GM13977 (cell line): ENCODE measurements around the gene MBD5.

Experiments used
- DNase-seq: peaks from one replicate; pipeline ENCODE4 v3.0.0; 2012; ENCODE audit warnings: low spot score
- in situ Hi-C: fragments of 300-500 bp; cut with MboI; formaldehyde crosslinking; loops from one replicate; pipeline ENCODE4 v1.12.0; 2022; ENCODE audit warnings: low sequenced_read_pairs, low pct_unique_long_range_greater_than_20kb, mixed read lengths, inconsistent platforms; ENCODE audit not compliant: unreplicated experiment
- TF ChIP-seq, protein P1 (sequence below): IDR thresholded peaks from 2 replicates; pipeline ENCODE4 v1.5.1; 2012; ENCODE audit warnings: mild to moderate bottlenecking, control low read depth; ENCODE audit not compliant: insufficient read depth; ENCODE audit errors: extremely low read depth, missing control alignments

Gene MBD5

DNA sequence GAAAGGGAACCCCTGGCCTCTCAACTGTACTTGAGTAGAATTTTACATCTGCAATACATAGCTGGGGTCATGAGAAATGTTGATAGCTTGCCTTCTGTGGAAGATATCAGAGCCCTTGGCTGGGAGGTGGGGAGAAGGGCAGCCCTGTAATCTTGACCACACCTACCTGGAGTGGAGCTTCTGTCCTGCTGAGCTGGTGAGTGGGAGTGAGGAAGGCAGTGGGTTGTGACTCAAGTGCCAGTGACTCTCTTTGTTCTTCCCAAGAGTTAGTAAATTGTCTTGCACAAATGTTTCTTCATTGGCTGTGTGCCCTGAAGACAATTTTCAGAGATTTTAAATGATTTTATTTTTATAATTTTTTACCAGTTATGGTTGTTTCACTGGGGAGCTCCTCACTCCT is 277.3 kb downstream of the MBD5 start:
- DNase-seq: no peak
- TF ChIP-seq, protein P1, sequence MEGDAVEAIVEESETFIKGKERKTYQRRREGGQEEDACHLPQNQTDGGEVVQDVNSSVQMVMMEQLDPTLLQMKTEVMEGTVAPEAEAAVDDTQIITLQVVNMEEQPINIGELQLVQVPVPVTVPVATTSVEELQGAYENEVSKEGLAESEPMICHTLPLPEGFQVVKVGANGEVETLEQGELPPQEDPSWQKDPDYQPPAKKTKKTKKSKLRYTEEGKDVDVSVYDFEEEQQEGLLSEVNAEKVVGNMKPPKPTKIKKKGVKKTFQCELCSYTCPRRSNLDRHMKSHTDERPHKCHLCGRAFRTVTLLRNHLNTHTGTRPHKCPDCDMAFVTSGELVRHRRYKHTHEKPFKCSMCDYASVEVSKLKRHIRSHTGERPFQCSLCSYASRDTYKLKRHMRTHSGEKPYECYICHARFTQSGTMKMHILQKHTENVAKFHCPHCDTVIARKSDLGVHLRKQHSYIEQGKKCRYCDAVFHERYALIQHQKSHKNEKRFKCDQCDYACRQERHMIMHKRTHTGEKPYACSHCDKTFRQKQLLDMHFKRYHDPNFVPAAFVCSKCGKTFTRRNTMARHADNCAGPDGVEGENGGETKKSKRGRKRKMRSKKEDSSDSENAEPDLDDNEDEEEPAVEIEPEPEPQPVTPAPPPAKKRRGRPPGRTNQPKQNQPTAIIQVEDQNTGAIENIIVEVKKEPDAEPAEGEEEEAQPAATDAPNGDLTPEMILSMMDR: no peak
- in situ Hi-C loops: no loop called here

DNA sequence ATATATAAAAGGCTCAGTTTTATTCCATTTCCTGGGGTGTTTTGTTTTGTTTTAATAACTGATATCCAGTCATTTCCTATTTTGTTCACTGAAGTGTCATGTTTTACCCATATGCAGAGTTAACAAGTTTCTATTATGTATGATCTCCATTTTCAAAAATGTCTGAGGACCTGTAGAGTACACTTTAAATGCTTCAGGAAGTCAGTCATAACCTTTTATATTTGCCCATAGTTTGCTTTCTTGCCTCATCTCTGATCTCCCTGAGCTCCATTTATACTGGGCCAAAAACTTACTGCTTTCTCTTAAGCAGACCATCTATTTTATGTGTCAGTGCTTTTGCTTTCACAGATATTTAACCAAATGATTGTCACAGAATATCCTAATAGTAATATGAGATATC is 278.7 kb downstream of the MBD5 start:
- in situ Hi-C loops: no loop called here
- TF ChIP-seq, protein P1: no peak
- DNase-seq: no peak

DNA sequence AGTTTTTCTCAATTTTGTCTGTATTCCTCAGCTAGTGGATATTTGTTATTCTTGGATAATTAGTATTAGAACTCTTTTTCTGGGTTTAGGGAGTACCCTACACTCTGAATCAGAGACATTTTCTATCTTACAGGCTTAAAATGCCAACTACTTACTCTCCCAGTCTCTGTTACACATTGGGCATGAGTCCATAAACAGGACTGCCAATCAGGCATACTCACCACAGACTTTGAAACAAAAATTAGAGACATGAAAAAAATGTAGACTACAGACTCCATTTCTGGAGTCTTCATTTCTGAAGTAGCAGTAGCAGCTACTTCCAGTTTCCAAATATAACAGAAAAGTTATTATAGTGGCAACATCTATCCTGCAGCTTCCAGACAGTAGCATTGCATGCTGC is 279.7 kb downstream of the MBD5 start:
- in situ Hi-C loops: no loop called here

DNA sequence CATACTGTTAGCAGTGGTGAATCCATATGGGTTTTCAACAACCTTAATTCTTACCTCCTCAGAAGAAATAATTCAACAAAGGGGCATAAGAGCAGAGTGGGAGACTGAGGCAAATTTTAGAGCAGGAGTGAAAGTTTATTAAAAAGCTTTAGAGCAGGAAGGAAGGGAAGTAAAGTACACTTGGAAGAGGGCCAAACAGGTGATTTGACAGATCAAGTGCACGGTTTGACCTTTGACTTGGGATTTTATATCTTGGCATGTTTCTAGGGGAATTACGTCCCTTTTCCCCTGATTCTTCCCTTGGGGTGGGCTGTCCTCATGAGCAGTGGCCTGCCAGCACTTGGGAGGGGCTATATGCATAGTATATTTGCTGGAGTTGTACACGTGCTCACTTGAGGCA is 280.5 kb downstream of the MBD5 start:
- TF ChIP-seq, protein P1: no peak
- in situ Hi-C loops: no loop called here
- DNase-seq: no peak

More for the DNA sequence above, 279.7 kb downstream of the MBD5 start:
- TF ChIP-seq, protein P1: no peak
- no peak for DNase-seq

DNA sequence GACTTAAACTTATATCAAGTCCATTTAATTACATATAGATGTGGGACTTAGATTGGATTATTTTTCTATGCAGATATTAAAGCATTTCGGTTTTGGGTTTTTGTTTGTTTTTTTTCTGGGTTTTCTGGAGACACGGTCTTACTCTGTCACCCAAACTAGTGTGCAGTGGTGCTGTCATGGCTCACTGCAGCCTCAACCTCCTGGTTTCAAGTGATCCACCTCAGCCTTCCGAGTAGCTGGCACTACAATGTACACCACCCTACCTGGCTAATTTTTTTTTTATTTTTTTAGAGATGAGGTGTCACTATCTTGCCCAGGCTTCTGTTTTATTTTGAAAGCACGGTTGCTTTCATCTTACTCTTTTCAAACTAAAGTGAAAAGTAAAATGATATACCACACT is 281.6 kb downstream of the MBD5 start:
- in situ Hi-C loops: no loop called here
- TF ChIP-seq, protein P1: no peak
- DNase-seq: no peak

DNA sequence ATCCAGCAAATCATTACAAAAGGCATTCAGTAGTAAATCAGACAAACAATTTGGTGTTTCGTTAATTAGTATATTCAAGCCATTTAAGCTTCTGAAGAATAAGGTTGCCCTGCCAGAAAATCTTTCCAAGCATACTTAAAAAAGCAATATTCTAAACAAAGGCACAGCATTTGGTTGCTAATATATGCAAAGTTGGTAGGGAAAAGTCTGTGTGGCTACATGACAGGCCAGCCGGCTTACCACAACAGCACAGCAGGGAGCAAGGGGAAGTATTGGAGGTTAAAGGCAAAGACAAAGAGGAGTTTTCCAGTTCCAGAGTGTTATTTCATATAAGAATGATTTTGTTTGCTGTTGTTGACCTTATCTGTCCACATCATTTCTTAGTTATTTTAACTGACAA is 282.3 kb downstream of the MBD5 start:
- no peak for DNase-seq
- in situ Hi-C loops: no loop called here
- TF ChIP-seq, protein P1: no peak

DNA sequence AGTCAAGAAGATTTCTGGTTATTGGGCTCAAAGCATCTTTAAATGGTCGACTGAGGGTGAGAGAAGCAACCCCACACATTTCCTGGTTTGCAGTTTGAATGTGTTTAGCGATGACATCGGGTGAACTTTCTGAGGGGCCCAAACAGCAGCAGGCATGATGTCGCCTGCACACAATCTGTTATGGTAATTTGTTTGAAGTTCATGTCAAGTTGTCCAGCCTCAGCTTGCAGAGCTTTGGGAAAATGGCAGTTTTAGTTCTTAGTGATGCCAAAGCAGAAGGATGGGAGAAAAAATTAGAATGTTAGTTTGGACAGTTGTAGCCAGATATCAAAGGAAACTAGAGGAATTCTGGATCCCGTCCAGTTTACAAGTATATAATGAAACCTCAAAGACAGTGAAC is 284.6 kb downstream of the MBD5 start:
- TF ChIP-seq, protein P1: no peak

More for the DNA sequence above, 284.6 kb downstream of the MBD5 start:
- DNase-seq: no peak
- in situ Hi-C loops: no loop called here
